Colonic mucosa (tissue), 4 donors: ENCODE measurements around the gene CDH12. TPM values are rescaled to one million over a fixed set of nuclear protein-coding genes. Genes with fewer than 3 reads are reported as not detected.

Source experiments
- DNase-seq: peaks from one replicate; pipeline ENCODE4 v3.0.0-alpha.2; 2020
- H3K27ac ChIP-seq: fragments of 200-600 bp; one replicate; pipeline ENCODE4 v1.8.0; 2021
- H3K27me3 ChIP-seq: fragments of 200-600 bp; one replicate; pipeline ENCODE4 v1.8.0; 2021
- H3K36me3 ChIP-seq: fragments of 200-600 bp; one replicate; pipeline ENCODE4 v1.8.0; 2021
- H3K4me1 ChIP-seq: fragments of 200-600 bp; one replicate; pipeline ENCODE4 v1.8.0; 2021; ENCODE audit warnings: mild to moderate bottlenecking
- H3K4me3 ChIP-seq: fragments of 200-600 bp; one replicate; pipeline ENCODE4 v1.8.0; 2021
- H3K9ac ChIP-seq, 2 donors: one replicate each; pipeline ENCODE4 v1.7.0; 2013; ENCODE audit warnings: control low read depth in 2 of 2, low read depth in 2 of 2, low read length in 2 of 2
- H3K9me3 ChIP-seq: fragments of 200-600 bp; one replicate; pipeline ENCODE4 v1.8.0; 2021
- CTCF ChIP-seq: fragments of 200-600 bp; IDR thresholded peaks from one replicate; pipeline ENCODE4 v1.8.0; 2022; ENCODE audit warnings: antibody characterized with exemption, mild to moderate bottlenecking
- intact Hi-C: fragments of 100-400 bp; cut with DNase I; formaldehyde crosslinking; loops from one replicate; pipeline ENCODE4 v1.14.1; 2022
- total RNA-seq, 2 donors: library from RNA; stranded (reverse); fragmentation: NEBNext Ultra II Directional in 1 of 2; extraction: Animal tissue kit (Norgen Biotek cat#: 25700) in 1 of 2; gene quantifications; one replicate each; pipeline ENCODE4 v1.2.1, GENCODE V29; 2021
- donor health status: healthy.
- donor health status: DM: no; HTN: no; CAD: no.
- donor health status: DM: no; HTN: no; CAD: no.

Gene CDH12
- total RNA-seq, 2 donors from 2014 or later, result not detected

- intact Hi-C loops, result no loop called here
- DNase-seq, result no peak
Measured at GRCh38 chr5:22590677-22591268, 262.4 kb downstream of the CDH12 start.

GRCh38 chr5:22577711-22578110 lies 275.4 kb downstream of the CDH12 start:
- no peaks in the 10 kb centered on the region for H3K36me3 ChIP-seq
- no peak overlapping the region for H3K4me3 ChIP-seq
- no peaks in the 10 kb centered on the region for H3K4me1 ChIP-seq
- no peak for DNase-seq
- H3K27me3 ChIP-seq, result no peaks in the 10 kb centered on the region
- intact Hi-C loops, result no loop called here
- no peak for TF ChIP-seq CTCF
- H3K27ac ChIP-seq, result no peak overlapping the region
- H3K9ac ChIP-seq, result no peak overlapping the region
- H3K9me3 ChIP-seq, result no peaks in the 10 kb centered on the region

More at GRCh38 chr5:22590677-22591268, 262.4 kb downstream of the CDH12 start:
- no peak for TF ChIP-seq CTCF
- H3K9me3 ChIP-seq, result no peaks in the 10 kb centered on the region
- H3K4me3 ChIP-seq, result no peak overlapping the region
- H3K36me3 ChIP-seq, result no peaks in the 10 kb centered on the region
- no peak overlapping the region for H3K9ac ChIP-seq
- no peaks in the 10 kb centered on the region for H3K27me3 ChIP-seq
- no peaks in the 10 kb centered on the region for H3K4me1 ChIP-seq
- H3K27ac ChIP-seq, result no peak overlapping the region

- Histone ChIP-seq H3K4me1 (no peaks in the 10 kb centered on the region), H3K4me3 (no peak overlapping the region), H3K9me3 (no peaks in the 10 kb centered on the region), H3K9ac (no peak overlapping the region), H3K27ac (no peak overlapping the region), H3K36me3 (no peaks in the 10 kb centered on the region), H3K27me3 (no peaks in the 10 kb centered on the region)
- intact Hi-C loops, result no loop called here
- no peak for TF ChIP-seq CTCF
- DNase-seq, result no peak
Measured at GRCh38 chr5:22577006-22577405, 276.1 kb downstream of the CDH12 start.

GRCh38 chr5:22572941-22573340 lies 280.2 kb downstream of the CDH12 start:
- no peak for DNase-seq
- no peaks in the 10 kb centered on the region for H3K4me1 ChIP-seq
- no peaks in the 10 kb centered on the region for H3K36me3 ChIP-seq
- H3K9ac ChIP-seq, result no peak overlapping the region
- no peak overlapping the region for H3K27ac ChIP-seq
- no peaks in the 10 kb centered on the region for H3K27me3 ChIP-seq
- H3K4me3 ChIP-seq, result no peak overlapping the region
- H3K9me3 ChIP-seq, result no peaks in the 10 kb centered on the region
- TF ChIP-seq CTCF, result no peak
- intact Hi-C loops, result no loop called here

GRCh38 chr5:22567983-22568382 lies 285.2 kb downstream of the CDH12 start:
- DNase-seq, result no peak
- Histone ChIP-seq H3K27ac (no peak overlapping the region), H3K27me3 (no peaks in the 10 kb centered on the region), H3K4me3 (no peak overlapping the region), H3K9ac (no peak overlapping the region), H3K36me3 (no peaks in the 10 kb centered on the region), H3K9me3 (no peaks in the 10 kb centered on the region), H3K4me1 (no peaks in the 10 kb centered on the region)
- TF ChIP-seq CTCF, result no peak
- intact Hi-C loops, result no loop called here
